DMS 273 treated with DMSO at 0.1 percent for 48 hours (cell line): Measurements from ENCODE around the gene KIAA1614.

Experiments
- DNase-seq: peaks from one replicate; lab custom pipeline; 2025; lab: John Stamatoyannopoulos, UW

The KIAA1614 gene

DNA sequence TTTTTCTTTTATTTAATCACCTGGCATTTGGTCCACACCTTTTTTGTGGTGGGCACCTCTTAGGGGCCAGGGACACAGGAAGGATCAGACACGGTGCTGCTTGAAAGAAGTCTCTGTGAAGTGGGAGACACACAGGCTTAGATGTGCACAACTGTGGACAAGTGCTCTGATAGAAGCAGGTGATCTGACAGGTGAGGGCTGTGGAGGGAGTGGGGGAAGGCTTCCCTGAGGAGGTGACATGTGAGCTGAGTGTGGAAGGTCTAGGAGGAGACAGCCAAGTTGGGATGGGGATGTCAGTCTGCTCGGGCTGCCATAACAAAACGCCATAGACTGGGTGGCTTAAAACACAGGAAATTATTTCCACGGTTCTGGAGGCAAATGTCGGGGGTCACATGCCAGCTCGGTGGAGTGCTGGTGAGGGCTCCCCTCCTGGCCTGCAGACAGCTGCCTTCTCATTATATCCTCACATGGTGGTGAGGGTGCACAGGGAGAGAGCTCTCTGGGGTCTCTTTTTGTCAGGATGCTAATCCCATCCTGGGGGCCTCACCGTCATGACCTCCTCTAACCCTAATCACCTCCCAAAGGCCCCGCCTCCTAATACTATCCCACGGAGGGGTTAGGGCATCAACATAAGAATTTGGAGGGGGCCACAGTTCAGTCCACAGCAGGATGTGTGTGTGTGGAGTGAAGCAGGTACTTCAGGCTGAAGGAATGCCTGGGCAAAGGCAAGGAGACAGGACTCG is 5.2 kb upstream of the KIAA1614 start:
- no peak for DNase-seq

DNA sequence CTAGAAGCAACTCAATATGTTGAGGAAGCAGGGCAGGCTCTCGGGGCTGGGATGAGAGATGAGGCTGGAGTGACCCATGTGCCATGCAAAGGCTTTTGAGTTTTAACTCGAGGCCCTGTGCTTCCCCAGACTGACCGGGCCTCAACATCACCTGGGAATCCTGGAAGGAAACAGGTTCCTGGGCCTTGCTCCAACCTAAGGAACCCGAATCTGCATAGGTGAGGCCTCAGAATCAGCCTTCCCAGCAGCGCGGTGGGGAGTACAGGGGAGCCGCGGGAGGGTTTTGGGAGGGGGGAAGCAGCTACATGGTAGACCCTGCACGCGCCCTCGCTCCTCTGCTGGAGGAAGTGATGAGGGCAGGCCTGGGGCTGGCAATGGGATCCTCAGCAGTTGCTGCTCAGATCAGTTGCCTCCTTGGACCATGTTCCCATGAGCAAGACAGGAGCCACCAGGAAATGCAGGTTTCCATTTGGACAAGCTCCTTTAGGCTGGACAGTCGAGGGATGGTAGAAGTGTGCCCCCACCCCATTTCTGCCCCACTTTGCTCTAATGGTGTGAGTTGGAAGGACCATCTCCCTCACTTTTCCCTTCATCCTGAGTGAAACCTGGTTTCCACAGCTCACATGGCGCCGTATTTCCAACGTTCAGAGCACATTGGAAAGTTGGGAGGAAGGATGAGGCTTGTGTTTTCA is 4.5 kb upstream of the KIAA1614 start:
- no peak for DNase-seq

DNA sequence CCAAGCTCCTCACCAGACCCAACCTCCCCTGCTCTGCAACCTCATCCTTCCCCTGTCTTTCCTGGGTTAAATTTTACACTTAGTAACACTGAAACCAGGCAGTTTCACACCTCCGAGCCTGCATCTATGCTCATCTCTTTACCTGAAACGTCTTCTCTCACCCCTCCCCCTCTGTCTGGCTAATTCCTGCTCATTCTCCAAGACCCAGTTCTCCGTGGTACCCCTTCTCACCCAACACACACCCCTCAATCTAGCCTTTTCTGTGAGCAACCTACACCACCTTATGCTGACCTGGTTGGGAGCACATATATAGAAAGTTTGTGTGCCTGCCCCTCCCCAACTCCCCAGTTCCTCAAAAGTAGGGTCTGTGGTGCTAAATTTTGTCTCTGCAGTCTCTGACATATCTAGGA is 3.7 kb upstream of the KIAA1614 start:
- no peak for DNase-seq

DNA sequence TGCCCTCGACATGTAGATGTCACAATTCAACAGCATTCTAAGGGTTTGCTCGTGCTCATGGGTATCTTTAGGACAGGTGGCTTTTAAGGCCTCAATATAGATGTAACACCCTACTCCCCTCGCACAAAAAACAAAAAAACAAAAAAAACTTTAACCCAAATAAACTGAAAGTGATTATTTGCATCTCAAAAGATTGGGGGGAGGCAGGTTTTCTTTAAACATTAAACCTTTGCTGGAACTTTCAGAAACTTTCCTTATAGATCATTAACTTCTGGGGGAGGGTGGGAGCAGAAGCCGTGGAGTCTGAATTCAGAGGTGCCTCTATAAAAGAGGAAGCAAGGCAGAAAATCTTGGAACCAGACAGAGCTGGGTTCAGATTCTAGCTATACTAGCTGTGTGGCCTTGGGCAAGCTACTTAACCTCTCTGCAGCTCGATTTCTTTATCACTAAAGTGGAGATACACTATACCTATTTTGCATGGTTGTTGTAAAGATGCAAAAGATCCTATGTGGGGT is 3.2 kb upstream of the KIAA1614 start:
- DNase-seq, result no peak

DNA sequence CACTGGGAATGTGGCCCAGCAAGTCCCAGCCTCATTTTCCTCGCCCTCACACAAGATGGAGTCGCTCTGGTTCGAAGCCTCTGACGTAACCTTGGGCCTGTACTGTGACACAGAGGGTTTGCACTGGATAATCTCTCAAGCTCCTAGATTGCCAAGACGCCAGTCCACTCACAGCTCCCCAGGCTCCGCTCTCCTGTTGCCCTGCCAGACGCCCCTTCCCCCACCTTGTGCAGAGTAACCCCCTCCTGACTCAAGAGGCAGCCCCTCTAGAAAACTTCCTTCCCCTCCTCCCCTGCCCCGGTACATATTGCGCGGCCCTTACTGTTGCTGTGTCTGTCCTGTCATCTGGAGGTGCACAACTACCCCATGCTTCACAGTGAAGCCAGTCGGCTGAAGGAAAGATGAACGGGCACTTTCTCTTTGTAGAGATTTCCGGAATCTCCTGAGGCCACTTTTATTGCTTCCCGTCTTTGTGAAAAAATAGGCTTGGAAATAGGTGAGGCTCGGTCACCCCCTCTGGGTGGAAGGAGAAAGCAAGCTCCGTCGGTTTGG is 981 bp upstream of the KIAA1614 start:
- no peak for DNase-seq

DNA sequence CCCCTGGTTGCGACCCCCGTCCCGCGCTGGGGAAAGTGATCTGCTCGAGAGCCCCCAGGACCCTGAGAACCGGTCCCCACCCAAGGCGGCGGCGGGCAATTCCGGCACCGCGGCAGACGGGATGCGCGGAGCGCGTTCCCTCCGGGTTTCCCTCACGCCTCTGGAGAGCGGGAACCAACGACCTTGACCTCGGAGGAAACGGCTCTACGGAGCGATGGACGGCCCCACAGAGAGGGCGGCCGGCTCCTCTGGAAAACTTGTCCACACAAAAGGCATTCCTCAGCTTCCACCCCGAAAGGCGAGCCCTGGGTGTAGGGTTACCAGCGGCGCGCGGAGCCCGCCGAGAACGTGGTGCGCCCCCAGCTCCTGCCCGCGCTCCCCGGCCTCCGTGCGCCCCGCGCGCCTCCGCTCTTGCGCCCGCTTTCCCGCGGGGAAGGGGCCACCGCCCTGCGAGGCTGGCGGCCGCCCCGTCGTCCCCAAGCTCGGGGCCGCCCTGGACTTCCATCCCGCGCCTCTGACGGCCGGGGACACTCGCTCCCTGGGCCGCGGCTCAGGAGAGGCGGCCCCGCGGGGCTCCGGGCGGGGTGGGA is 391 bp upstream of the KIAA1614 start:
- DNase-seq, result no peak

DNA sequence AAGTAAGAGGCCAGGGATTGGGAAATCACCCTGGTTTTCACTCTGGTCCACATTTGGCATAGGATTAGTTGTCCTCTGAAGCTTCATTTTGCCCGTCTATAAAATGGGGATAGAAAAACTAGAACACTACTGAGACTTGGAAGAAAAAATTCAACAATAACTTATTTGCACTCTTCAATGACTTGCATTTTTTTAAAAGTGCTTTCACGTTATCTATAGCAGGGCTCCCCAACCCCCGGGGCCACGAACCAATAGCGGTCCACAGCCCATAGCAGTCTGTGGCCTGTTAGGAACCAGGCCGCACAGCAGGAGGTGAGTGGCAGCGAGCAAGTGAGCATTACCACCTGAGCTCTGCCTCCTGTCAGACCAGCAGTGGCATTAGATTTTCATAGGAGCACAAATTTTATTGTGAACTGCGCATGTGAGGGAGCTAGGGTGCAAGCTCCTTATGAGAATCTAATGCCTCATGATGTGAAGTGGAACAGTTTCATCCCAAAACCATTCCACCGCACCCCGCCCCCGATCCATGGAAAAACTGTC is 2.8 kb downstream of the KIAA1614 start:
- DNase-seq, result no peak

DNA sequence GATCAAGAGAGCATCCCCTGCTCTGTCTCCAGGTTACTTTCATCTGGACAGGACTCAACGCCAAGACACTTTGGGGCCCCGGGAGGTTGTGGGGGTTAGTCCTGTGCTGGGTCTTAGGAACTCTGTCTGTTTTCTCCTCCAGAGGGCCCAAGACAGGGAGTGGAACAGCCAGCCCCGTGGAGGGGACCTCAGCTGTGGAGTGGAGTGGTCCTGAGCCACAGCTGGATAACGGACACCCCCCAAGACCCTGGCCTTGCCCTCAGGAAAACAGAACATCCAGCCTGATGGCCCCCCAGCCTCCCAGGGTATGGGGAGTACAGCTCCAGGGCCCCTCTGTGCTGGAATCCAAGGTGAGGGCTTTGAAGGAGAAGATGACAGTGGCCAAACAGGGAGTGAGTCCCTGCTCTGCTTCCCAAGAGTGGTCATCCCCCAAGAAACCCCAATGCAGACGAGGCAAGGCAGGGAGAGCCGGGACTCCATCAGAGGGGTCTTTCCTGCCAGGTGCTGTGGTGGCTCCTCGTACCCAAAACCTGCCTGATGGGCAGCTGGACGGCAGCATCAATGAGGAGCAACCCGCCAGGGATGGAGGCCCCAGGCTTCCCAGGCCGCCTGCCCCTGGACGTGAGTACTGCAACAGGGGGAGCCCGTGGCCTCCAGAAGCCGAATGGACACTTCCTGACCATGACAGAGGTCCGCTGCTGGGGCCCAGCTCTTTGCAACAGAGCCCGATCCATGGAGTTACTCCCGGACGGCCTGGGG is 3.5 kb downstream of the KIAA1614 start:
- no peak for DNase-seq

DNA sequence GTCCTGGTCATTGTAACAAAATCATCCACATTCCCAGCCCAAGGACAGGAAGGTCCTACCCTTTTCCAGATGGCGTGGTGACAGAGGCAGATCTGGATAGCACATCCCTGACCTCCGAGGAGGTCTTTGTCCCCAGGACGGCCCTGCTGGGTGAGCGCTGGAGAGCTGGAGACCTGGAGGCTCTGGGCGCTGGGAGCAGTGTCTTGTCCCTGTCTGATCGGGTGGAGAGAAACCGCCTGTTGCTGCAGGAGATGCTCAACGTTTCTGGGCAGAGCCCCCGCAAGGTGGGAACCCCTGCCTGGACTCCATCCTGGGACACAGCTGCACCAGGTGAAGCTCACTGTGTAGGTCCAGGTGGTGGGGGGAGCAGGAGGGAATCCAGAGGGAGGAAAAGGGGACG is 4.1 kb downstream of the KIAA1614 start:
- DNase-seq, result no peak

DNA sequence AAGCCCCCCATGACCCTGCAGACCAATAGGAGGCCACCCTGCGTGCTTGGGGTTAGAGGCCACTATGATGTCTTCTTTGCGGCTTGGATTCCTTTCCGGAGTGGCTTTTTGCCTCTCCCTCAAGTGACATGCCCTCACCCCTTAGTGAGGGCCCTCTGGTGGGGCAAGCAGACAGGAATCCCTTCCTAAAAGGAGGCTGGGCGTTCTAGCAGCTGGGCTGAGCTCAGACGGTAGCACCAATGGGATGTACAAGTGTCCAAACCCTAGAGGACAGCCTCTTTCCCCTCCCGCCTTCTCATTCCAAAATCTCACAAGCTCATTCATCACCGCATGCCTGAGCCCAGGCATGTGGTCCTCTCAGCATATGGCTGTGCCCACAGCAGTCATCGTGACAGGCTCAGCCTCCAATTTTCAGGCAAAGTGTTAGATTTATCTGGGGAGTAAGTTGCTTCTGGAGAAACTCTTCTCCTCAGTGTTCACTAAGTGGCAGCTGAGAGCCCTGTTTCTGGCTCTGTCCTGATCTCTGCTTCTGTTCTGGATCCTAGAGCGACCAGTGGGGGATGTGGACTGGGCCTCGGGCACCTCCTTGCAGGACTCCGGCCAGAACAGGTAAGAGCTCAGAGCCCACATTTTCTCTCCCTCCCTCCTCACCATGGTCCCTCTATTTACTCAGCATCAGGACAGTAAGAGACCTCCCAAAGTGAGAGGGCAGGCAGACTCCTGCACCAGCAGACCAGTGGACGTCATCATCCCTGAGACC is 4.8 kb downstream of the KIAA1614 start:
- DNase-seq, result peak; percentile 82

DNA sequence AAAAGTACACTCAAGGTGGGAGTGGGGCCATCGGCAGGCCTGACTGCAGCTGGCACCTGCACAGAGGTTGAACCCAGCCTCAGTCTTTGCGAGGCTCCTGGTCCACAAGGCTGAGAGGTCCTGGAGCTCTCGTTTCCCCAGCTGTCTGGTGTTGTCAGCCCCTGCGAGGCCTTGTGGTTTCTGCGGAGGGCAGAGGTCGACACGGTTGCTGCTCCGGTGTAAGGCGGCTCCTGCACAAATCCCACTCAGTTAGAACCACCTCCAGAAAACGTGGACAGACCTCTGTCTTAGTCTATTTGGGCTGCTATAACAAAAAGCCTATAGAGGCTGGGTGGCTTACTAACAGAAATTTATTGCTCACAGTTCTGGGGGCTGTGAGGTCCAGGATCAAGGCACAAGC is 5.8 kb downstream of the KIAA1614 start:
- no peak for DNase-seq

DNA sequence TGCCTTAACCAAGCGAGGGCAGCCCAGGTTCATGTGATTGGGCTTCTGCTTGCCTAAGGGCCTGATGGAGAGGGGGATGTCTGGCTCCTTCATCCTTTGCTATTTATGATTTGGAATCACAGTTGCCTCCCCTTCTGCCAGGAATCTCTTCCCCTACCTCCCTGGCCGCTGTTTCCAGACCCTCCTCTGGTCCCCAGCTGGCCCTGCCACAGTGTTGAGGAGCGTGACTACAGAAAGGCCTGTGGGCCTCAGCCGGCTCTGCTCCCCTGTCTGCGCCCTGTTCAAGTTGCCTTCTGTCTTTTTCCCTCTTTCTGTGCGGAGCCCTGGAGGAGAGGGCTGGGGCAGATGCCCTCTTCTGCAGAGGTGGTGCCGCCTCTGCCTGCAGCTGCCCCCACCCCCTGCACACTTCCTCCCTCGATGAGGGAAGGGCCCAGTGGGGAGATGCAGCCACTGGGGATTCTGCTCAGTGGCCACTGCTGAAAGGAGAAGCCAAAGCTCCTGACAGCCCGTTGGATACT is 6.5 kb downstream of the KIAA1614 start:
- DNase-seq, result no peak

DNA sequence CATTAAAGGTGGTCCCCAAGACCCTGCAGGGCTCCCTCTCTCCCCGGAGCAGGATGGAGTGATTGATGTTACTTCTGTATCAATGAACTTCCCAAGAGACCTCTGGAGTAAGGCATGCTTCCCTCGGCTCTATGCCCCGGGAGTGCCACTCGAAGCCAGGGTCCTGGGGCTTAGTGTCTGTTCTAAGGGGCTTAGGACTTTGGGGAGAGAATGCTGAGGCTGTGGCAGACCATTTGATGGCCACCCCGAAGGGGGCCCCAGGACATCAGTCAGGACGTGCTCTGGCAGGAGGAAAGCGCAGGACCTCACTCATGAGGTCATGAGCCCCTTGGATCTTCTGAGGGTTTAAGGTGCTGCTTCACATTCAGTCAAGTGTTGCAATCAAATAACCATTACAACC is 7.5 kb downstream of the KIAA1614 start:
- no peak for DNase-seq

DNA sequence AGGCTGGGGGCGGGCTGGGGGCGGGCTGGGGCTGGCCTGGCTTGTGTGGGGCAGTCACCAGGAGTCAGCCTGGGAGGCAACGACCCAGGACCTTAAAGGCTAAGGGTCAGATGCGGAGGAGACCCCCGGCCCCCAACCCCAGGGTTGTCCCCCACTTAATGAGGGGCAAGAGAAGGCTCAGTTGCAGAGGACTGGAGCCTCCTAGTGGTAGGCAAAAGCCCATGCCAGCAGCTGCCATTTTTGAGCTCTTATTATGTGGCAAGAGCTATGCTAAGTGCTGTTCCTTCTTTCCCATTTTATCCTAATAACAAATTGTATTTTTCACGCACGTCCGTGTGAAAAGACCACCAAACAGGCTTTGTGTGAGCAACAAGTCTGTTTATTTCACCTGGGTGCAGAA is 8.0 kb downstream of the KIAA1614 start:
- no peak for DNase-seq

DNA sequence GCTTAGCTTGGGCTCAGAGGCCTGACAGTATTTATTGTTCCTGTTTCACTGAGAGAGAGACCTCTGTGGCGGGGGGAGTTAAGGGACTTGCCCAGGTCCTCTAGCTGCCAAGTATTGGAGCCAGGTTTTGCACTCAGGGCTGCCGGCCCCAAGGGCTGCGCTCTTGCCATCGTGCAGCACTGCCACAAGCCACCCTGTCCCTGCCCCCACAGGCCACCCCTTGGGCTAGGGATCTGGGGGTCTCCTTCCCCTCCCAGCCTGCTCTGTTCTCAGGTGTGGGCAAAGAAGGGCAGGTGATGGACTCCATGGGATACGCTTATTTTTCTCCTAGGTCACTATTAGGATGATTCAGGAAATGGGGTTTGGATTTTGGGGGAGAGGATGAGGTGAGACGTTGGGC is 8.7 kb downstream of the KIAA1614 start:
- no peak for DNase-seq

DNA sequence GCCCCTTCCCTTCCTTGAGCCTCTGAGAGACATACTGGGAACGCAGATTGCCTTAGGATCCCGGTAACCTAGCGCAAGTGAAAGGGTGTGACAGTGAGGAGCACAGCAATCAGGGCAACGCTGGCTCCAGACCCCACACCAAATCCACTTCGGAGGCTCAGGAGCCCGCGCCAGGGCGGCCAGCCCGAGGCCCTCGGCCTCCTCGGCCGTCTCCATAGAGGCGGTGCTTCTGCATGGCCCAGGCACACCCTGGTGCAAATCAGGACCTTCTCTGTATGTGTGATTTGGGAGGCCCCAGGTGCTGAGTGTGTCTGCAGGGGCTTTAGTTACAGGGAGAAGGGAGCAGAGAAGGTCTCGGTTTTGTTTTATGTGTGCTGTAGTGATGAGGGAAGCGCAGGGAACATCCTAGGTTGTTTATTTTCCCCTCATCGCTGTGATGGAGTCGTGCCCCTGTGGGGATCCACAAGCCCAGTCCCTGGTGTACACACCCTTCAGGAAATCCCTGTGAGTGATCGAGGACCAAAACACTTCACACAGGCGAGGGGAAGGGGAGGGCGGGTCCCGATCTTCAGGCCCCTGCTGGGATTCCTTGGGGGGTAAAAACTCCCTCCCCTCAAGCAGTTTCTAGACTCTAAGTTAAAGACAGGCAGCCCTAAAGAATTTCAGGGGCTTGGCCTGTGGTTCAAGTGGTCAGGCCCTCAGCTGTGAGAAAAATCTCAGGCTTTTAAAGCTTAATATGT is 9.4 kb downstream of the KIAA1614 start:
- no peak for DNase-seq

DNA sequence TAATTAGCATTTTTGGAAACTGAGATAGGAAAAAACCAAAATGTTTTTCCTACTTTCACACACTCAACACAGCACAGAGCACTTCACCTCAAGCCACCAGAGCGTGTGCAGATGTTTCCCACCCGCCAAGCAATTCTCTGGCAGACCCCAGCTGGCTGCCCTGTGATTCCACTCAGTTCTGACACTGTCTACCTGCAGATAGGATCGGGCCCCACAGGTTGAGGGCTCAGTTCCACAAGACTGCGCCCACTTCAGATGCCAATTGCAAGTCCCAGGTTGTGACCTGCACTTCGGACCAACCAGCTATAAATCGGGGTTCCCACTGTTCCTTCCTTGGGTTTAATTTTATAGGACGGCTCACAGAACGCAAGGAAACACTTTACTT is 9.9 kb downstream of the KIAA1614 start:
- no peak for DNase-seq

DNA sequence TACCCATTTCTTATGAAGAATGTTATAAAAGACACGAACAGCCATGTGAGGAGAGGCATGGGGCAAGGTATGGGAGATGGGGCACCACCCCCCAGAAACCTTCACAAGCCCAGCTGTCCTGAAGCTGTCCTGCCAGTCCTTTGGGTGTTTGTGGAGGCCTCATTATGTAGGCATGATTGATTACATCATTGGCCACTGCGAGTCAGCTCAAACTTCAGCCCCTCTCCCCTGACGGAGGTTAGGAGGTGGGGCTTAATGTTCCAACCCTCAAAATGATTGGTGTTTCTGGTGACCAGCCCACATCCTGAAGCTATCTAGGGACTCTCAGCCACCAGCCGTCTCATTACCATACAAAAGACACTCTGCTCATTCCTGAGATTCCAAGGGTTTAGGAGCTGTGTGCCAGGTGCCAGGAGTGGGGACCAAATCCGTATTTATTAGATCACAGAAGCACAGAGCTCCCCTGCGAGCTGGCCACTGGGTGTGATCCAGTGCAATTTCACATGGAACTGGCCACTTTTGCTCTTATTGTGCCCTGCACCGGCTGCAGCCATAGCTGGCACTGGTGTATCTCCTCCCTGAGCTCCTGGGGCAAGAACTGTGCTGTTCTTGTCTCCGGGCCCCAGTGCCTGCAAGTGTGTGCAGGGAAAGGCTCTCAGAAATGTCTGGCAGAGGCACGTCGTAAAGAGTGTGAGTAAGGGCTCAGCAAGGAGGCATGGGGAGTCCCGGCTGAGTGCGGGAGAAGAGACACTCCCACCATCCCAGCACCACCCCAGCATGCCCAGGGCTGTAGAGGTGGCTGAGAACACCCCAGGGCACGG is 10.5 kb downstream of the KIAA1614 start:
- no peak for DNase-seq

DNA sequence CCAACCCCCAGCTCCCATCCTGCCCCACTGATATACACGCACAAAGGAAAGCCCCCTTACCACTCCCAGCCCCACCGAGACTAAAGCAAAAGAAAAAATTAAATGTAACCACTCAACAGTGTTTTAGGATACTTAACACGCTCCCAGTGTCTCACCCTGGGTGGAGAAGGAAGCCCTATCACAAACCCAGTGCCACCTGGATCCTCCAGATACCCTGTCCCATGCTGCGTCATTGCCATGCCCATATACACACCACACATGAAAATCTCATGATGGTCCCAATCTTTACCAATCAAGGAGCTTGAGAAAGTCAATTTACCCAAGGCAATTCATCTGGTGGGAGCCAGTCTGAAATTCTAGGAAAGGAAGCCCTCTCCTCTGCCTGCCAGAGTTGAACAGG is 11.2 kb downstream of the KIAA1614 start:
- DNase-seq, result no peak
